ENCODE results near the gene CD58.

Gene CD58

DNA sequence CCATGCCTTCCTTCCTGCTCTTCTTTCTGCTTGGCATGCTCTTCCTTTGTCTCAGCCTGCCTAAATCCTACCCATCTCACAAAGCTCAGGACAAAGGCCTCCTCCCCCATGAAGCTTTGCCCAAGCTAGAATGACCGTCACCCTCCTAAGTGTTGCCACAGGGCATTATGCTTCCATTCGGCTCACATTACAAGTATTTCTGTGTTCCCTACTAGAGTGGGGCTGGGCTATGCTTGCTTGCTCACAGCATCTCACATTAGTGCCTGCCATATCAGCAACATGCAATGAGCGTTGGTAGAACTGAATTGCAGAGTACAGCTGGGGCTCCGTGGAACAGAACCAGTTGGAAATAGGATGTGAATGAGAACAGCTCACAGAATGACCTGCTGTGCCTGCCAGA, 82.8 kb downstream of the CD58 start:
- H3K4me3 ChIP-seq (replicated peaks; ENCODE audit: low read depth, low read length): no peak overlapping the region
- TF ChIP-seq, protein P1, sequence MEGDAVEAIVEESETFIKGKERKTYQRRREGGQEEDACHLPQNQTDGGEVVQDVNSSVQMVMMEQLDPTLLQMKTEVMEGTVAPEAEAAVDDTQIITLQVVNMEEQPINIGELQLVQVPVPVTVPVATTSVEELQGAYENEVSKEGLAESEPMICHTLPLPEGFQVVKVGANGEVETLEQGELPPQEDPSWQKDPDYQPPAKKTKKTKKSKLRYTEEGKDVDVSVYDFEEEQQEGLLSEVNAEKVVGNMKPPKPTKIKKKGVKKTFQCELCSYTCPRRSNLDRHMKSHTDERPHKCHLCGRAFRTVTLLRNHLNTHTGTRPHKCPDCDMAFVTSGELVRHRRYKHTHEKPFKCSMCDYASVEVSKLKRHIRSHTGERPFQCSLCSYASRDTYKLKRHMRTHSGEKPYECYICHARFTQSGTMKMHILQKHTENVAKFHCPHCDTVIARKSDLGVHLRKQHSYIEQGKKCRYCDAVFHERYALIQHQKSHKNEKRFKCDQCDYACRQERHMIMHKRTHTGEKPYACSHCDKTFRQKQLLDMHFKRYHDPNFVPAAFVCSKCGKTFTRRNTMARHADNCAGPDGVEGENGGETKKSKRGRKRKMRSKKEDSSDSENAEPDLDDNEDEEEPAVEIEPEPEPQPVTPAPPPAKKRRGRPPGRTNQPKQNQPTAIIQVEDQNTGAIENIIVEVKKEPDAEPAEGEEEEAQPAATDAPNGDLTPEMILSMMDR (IDR thresholded peaks at IDR 0.05; ENCODE audit: low read length, missing control alignments): no peak
- DNase-seq (ENCODE audit: low read depth): no peak

DNA sequence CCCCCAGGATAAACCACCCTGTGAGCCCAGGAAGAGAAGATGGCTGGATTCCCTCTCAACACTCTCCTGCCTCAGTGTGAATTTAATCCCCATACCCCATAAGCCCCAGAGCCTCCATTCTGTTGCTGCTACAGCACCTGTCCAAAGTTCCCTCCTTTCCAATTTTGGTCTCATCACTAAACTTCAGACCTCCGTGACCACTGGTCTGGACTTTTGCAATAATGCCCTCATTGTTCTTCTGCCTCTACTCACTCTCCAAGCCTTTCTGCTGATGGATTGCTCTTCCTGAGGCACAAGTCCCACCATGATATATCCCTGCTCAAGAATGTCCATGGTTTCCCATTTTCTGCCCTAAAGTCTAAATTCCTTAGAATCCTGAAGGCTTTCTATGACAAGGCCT, 83.2 kb downstream of the CD58 start:
- DNase-seq (ENCODE audit: low read depth): no peak
- H3K4me3 ChIP-seq (replicated peaks; ENCODE audit: low read depth, low read length): no peak overlapping the region
- TF ChIP-seq, protein P1 (IDR thresholded peaks at IDR 0.05; ENCODE audit: low read length, missing control alignments): no peak

DNA sequence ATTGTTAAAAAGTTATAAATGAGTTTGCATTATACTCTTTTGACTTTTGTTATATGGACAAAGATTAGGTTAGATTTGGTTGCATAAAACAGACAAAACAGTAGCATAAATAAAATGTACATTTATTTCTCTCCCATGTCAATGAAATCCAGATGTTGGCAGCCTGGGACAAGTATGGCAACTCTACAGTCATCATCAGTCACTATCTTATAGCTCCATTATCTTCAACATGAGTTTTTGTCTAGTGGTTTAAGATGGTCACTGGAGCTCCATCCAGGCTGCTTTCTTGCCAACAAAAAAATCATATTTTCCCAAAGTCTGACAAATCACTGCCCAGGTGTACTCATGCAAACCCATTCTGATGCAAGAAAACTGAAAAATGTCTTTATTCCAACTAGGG, 83.8 kb downstream of the CD58 start:
- H3K4me3 ChIP-seq (replicated peaks; ENCODE audit: low read depth, low read length): no peak overlapping the region
- TF ChIP-seq, protein P1 (IDR thresholded peaks at IDR 0.05; ENCODE audit: low read length, missing control alignments): no peak
- no peak for DNase-seq (ENCODE audit: low read depth)

GRCh38 chr1:116486424-116486823, 84.4 kb downstream of the CD58 start:
- TF ChIP-seq, protein P1 (IDR thresholded peaks at IDR 0.05; ENCODE audit: low read length, missing control alignments): no peak
- peak; percentile 62 for DNase-seq (ENCODE audit: low read depth)

DNA sequence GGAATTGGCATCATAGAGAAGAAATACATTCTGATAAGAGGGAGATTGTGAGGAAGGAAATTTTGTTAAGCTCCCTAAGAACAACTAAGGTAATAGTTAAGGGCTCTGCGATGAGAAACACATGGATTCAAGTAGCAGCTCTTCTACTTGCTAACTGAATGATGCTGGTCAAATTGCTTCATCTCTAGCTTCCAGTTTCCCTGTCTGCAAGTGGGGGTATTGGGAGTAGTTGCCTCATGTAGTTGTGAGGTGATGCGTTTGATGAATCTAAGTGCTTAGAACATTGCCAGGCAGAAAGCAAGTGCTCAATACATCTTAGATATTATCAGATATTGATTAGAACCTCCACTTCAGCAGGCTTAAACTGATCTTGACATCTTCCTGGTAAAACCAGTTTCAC, 84.8 kb downstream of the CD58 start:
- TF ChIP-seq, protein P1 (IDR thresholded peaks at IDR 0.05; ENCODE audit: low read length, missing control alignments): no peak
- H3K4me3 ChIP-seq (replicated peaks; ENCODE audit: low read depth, low read length): no peak overlapping the region
- DNase-seq (ENCODE audit: low read depth): no peak

More at GRCh38 chr1:116486424-116486823, 84.4 kb downstream of the CD58 start:
- no peak overlapping the region for H3K4me3 ChIP-seq (replicated peaks; ENCODE audit: low read depth, low read length)

GRCh38 chr1:116485071-116485735, 85.6 kb downstream of the CD58 start:
- DNase-seq (ENCODE audit: low read depth): peak; percentile 90
- TF ChIP-seq, protein P1 (IDR thresholded peaks at IDR 0.05; ENCODE audit: low read length, missing control alignments): peak; percentile 92
- H3K4me3 ChIP-seq (replicated peaks; ENCODE audit: low read depth, low read length): no peak overlapping the region

Data from fibroblast of pulmonary artery (primary cell).